Activated naive CD8-positive, alpha-beta T cell treated with anti-CD3 and anti-CD28 coated beads for 36 hours (primary cell): ENCODE results near the gene PPP1R36. TPM values are rescaled to one million over a fixed set of nuclear protein-coding genes. Genes with fewer than 3 reads are reported as not detected.
"Not testable (repeated sequence)": the region's sequence is repeated elsewhere in the genome, so short reads cannot be mapped to it uniquely, and the experiment has no call there.

ENCODE experiments used
- DNase-seq: peaks from one replicate; pipeline ENCODE4 v3.0.0; 2021
- H3K27ac Mint-ChIP-seq: one replicate; pipeline ENCODE4 v1.8.0; 2022; ENCODE audit warnings: mild to moderate bottlenecking, moderate library complexity, mixed read lengths
- H3K27me3 Mint-ChIP-seq: one replicate; pipeline ENCODE4 v1.8.0; 2022; ENCODE audit warnings: mild to moderate bottlenecking, mixed read lengths
- H3K36me3 Mint-ChIP-seq: one replicate; pipeline ENCODE4 v1.8.0; 2021; ENCODE audit warnings: mild to moderate bottlenecking, mixed read lengths
- H3K4me1 Mint-ChIP-seq: one replicate; pipeline ENCODE4 v1.8.0; 2021; ENCODE audit warnings: mixed read lengths
- H3K4me3 Mint-ChIP-seq: one replicate; pipeline ENCODE4 v1.8.0; 2022; ENCODE audit warnings: mild to moderate bottlenecking, moderate library complexity, mixed read lengths
- H3K9me3 Mint-ChIP-seq: one replicate; pipeline ENCODE4 v1.8.0; 2022; ENCODE audit warnings: mixed read lengths
- total RNA-seq, 2 experiments: library from RNA; stranded (reverse); gene quantifications; one replicate each; pipeline ENCODE4 v1.2.3, GENCODE V29; 2021

The PPP1R36 gene
- total RNA-seq, 2 experiments from 2014 or later, result 0.18 to 0.25 TPM

- not testable (repeated sequence) for H3K36me3 Mint-ChIP-seq, H3K27me3 Mint-ChIP-seq, H3K4me1 Mint-ChIP-seq, H3K4me3 Mint-ChIP-seq, DNase-seq, H3K27ac Mint-ChIP-seq, H3K9me3 Mint-ChIP-seq
Observed at GRCh38 chr14:64631222-64631621, 81.5 kb downstream of the PPP1R36 start.

- peaks cover 7% of the 10 kb centered on the region for H3K4me1 Mint-ChIP-seq
- no peaks in the 10 kb centered on the region for H3K36me3 Mint-ChIP-seq
- H3K27me3 Mint-ChIP-seq, result peaks cover 4% of the 10 kb centered on the region
- H3K27ac Mint-ChIP-seq, result no peak overlapping the region
- DNase-seq, result no peak
- no peaks in the 10 kb centered on the region for H3K9me3 Mint-ChIP-seq
- no peak overlapping the region for H3K4me3 Mint-ChIP-seq
Observed at GRCh38 chr14:64632056-64632455, 82.3 kb downstream of the PPP1R36 start.

GRCh38 chr14:64634558-64634957, 84.8 kb downstream of the PPP1R36 start:
- Mint-ChIP-seq H3K4me3 (no peak overlapping the region), H3K27ac (no peak overlapping the region), H3K9me3 (no peaks in the 10 kb centered on the region), H3K27me3 (peaks cover 4% of the 10 kb centered on the region), H3K4me1 (peaks cover 6% of the 10 kb centered on the region), H3K36me3 (no peaks in the 10 kb centered on the region)
- no peak for DNase-seq

GRCh38 chr14:64636208-64636979, 86.6 kb downstream of the PPP1R36 start:
- H3K27me3 Mint-ChIP-seq, result peaks cover 4% of the 10 kb centered on the region
- no peak overlapping the region for H3K4me3 Mint-ChIP-seq
- H3K27ac Mint-ChIP-seq, result no peak overlapping the region
- no peaks in the 10 kb centered on the region for H3K36me3 Mint-ChIP-seq
- DNase-seq, result peak; percentile 66
- no peaks in the 10 kb centered on the region for H3K9me3 Mint-ChIP-seq
- peaks cover 6% of the 10 kb centered on the region for H3K4me1 Mint-ChIP-seq

GRCh38 chr14:64636980-64637429, 87.2 kb downstream of the PPP1R36 start:
- no peak for DNase-seq
- Mint-ChIP-seq H3K9me3 (no peaks in the 10 kb centered on the region), H3K27ac (no peak overlapping the region), H3K36me3 (no peaks in the 10 kb centered on the region), H3K27me3 (peaks cover 4% of the 10 kb centered on the region), H3K4me3 (no peak overlapping the region), H3K4me1 (peaks cover 6% of the 10 kb centered on the region)

GRCh38 chr14:64637735-64638473, 88.1 kb downstream of the PPP1R36 start:
- DNase-seq, result no peak
- H3K9me3 Mint-ChIP-seq, result no peaks in the 10 kb centered on the region
- H3K4me1 Mint-ChIP-seq, result peaks cover 6% of the 10 kb centered on the region
- H3K27me3 Mint-ChIP-seq, result peaks cover 4% of the 10 kb centered on the region
- H3K27ac Mint-ChIP-seq, result no peak overlapping the region
- H3K36me3 Mint-ChIP-seq, result no peaks in the 10 kb centered on the region
- H3K4me3 Mint-ChIP-seq, result no peak overlapping the region

GRCh38 chr14:64638625-64639024, 88.9 kb downstream of the PPP1R36 start:
- Mint-ChIP-seq H3K9me3 (no peaks in the 10 kb centered on the region), H3K4me3 (no peak overlapping the region), H3K27ac (no peak overlapping the region), H3K36me3 (no peaks in the 10 kb centered on the region), H3K27me3 (peaks cover 4% of the 10 kb centered on the region), H3K4me1 (peaks cover 6% of the 10 kb centered on the region)
- DNase-seq, result no peak

Other genes with a start within 250 kb of the PPP1R36 start
- 100 to 1,000 TPM; 266 to 269 TPM for gene MTHFD1, start 161.6 kb upstream of the PPP1R36 start, total RNA-seq
- 1 to 10 TPM; 1.2 to 1.4 TPM for gene AKAP5, start 84.5 kb upstream of the PPP1R36 start, total RNA-seq
- gene ZBTB25, start 46.1 kb upstream of the PPP1R36 start, total RNA-seq, result 10 to 100 TPM; 24.0 to 26.0 TPM
- gene ZBTB1, start 45.2 kb upstream of the PPP1R36 start, total RNA-seq, result 10 to 100 TPM; 43.3 to 43.9 TPM
- gene HSPA2, start 9.2 kb upstream of the PPP1R36 start, total RNA-seq, result 1 to 10 TPM; 1.9 to 2.0 TPM
- gene PLEKHG3, start 154.5 kb downstream of the PPP1R36 start, total RNA-seq, result under 1 TPM in 1 of 2 experiments, not detected in 1; 0.12 TPM